CD4-positive, alpha-beta T cell (primary cell): ENCODE results near the gene MEIOSIN. TPM values are rescaled to one million over a fixed set of nuclear protein-coding genes. Genes with fewer than 3 reads are reported as not detected.

ENCODE experiments used
- ATAC-seq: fragments of 200-7000 bp; cut with Tn5 transposase; one replicate; pipeline ENCODE4 v1.10.0; 2022; ENCODE audit warnings: mild to moderate bottlenecking; ENCODE audit not compliant: poor library complexity
- CTCF ChIA-PET: fragments of 350-600 bp; sonication (Branson Sonifier 250); formaldehyde crosslinking; loops from one replicate; lab custom pipeline; 2021; ENCODE audit warnings: antibody characterized with exemption, inconsistent platforms; lab: Charles Lee
- POLR2A ChIA-PET: fragments of 350-600 bp; sonication (Branson Sonifier 250); formaldehyde crosslinking; loops from one replicate; lab custom pipeline; 2021; ENCODE audit warnings: antibody characterized with exemption, inconsistent platforms; lab: Charles Lee
- DNase-seq, 14 experiments: peaks; one replicate each; pipeline ENCODE4 v3.0.0-alpha.2; 2013 to 2020; ENCODE audit warnings: mixed read lengths in 2 of 14
- H3K27ac ChIP-seq, 2 donors: one replicate each; pipeline versions ENCODE4 v1.5.1 to v1.7.0; 2013; ENCODE audit warnings: low read length in 2 of 2, low read depth in 1 of 2, mild to moderate bottlenecking in 1 of 2
- H3K27me3 ChIP-seq, 2 experiments: 1 replicate in 1 of 2; 2 replicates in 1 of 2; pipeline versions ENCODE4 v1.6.1 to v1.7.0; 2013; ENCODE audit warnings: low read length in 2 of 2, control low read depth in 1 of 2, mild to moderate bottlenecking in 1 of 2, moderate library complexity in 1 of 2; ENCODE audit not compliant: insufficient read depth in 2 of 2, control insufficient read depth in 1 of 2
- H3K36me3 ChIP-seq: one replicate; pipeline ENCODE4 v1.6.1; 2013; ENCODE audit warnings: low read length, control low read depth; ENCODE audit not compliant: insufficient read depth
- H3K4me1 ChIP-seq: one replicate; pipeline ENCODE4 v1.6.1; 2013; ENCODE audit warnings: low read length, control low read depth; ENCODE audit not compliant: insufficient read depth
- H3K4me3 ChIP-seq: one replicate; pipeline ENCODE4 v1.5.1; 2013; ENCODE audit warnings: mild to moderate bottlenecking, low read length, moderate library complexity
- H3K9me3 ChIP-seq, 2 experiments: 1 replicate in 1 of 2; 2 replicates in 1 of 2; pipeline versions ENCODE4 v1.6.1 to v1.7.0; 2013; ENCODE audit warnings: low read length in 2 of 2, mild to moderate bottlenecking in 2 of 2, control low read depth in 1 of 2, moderate library complexity in 1 of 2; ENCODE audit not compliant: control insufficient read depth in 1 of 2, insufficient read depth in 1 of 2
- H3K27ac Mint-ChIP-seq: one replicate; pipeline ENCODE4 v1.8.0; 2020; ENCODE audit warnings: mixed read lengths
- H3K27me3 Mint-ChIP-seq: one replicate; pipeline ENCODE4 v1.8.0; 2021; ENCODE audit warnings: mixed read lengths
- H3K36me3 Mint-ChIP-seq: one replicate; pipeline ENCODE4 v1.8.0; 2021; ENCODE audit warnings: low read depth, mixed read lengths
- H3K4me1 Mint-ChIP-seq: one replicate; pipeline ENCODE4 v1.8.0; 2021; ENCODE audit warnings: low read depth, mixed read lengths
- H3K4me3 Mint-ChIP-seq: one replicate; pipeline ENCODE4 v1.8.0; 2020; ENCODE audit warnings: mild to moderate bottlenecking, mixed read lengths
- H3K9me3 Mint-ChIP-seq: one replicate; pipeline ENCODE4 v1.8.0; 2020; ENCODE audit warnings: mixed read lengths
- CTCF ChIP-seq: fragments of 200-600 bp; IDR thresholded peaks from one replicate; pipeline ENCODE4 v1.8.0; 2022; ENCODE audit warnings: antibody characterized with exemption, mild to moderate bottlenecking
- intact Hi-C, 2 experiments: fragments of 100-400 bp; cut with DNase I in 1 of 2; cut with micrococcal nuclease in 1 of 2; formaldehyde crosslinking; loops; one replicate each; pipeline versions ENCODE4 v1.15.1 to v1.9.0; 2023 to 2025; cut with DNase I, micrococcal nuclease
- total RNA-seq, 174 experiments: library from RNA in 2 of 174; stranded (reverse) in 2 of 174; gene quantifications; one replicate each; pipeline ENCODE4 v1.2.3 and lab custom pipeline; 2021 to 2026

Gene MEIOSIN
- total RNA-seq, 2 experiments from 2014 or later, result not detected

- H3K9me3 Mint-ChIP-seq, result no peaks in the 10 kb centered on the region
- CTCF ChIA-PET, result interaction anchor here (2.0 to 7.2 kb wide), 2 partner anchors 23 to 43 kb away, joined by 8 to 172 read pairs; no protein-coding TSS in a partner anchor
- no peak overlapping the region for H3K4me3 Mint-ChIP-seq
- no peak for TF ChIP-seq CTCF
- Histone ChIP-seq H3K4me3 (no peak overlapping the region), H3K36me3 (peaks cover 13% of the 10 kb centered on the region), H3K4me1 (peaks cover 30% of the 10 kb centered on the region), H3K9me3 (peaks cover 0 to 7% of the 10 kb centered on the region in 2 experiments), H3K27ac (no peak overlapping the region), H3K27me3 (peaks cover 2 to 13% of the 10 kb centered on the region in 2 experiments)
- ATAC-seq, result no peak
- POLR2A ChIA-PET, result no interaction called here
- intact Hi-C loops, result loop anchor here (5.0 to 10.0 kb wide), 2 partner anchors 240 to 243 kb away; no protein-coding TSS in a partner anchor
- peaks cover 17% of the 10 kb centered on the region for H3K36me3 Mint-ChIP-seq
- peaks cover 9% of the 10 kb centered on the region for H3K27me3 Mint-ChIP-seq
- H3K4me1 Mint-ChIP-seq, result peaks cover 27% of the 10 kb centered on the region
- H3K27ac Mint-ChIP-seq, result no peak overlapping the region
- no peak for DNase-seq
Measured at GRCh38 chr19:45774765-45775164, 41.5 kb downstream of the MEIOSIN start.

DNA sequence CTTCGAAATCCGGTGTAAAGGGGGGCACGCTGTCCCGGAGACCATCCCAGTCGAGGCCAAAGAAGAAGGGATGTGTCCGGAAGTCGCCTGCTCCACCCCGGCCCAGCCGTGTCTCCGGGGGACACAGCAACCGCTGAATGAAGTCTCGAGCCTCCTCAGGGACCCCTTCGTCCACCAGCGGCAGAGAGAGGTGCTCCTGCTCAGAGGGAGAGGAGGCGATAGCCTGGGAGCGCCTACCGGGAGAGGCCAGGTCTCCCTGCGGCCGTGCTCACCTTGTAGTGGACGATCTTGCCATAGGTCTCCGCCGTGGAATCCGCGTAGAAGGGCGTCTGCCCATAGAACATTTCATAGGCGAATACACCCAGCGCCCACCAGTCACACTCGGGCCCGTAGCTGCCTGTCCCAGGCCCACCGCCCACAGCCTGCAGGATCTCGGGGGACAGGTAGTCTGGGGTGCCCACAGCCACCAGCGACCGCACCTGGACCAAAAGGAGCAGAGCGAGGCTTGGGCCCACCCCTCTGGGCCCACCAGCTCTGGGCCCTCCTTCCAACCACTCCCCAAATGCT lies 44.2 kb downstream of the MEIOSIN start:
- Histone ChIP-seq H3K27me3 (peaks cover 22 to 32% of the 10 kb centered on the region in 2 experiments), H3K36me3 (peaks cover 13% of the 10 kb centered on the region), H3K27ac (no peak overlapping the region), H3K9me3 (peaks cover 0 to 14% of the 10 kb centered on the region in 2 experiments), H3K4me1 (peaks cover 24% of the 10 kb centered on the region), H3K4me3 (no peak overlapping the region)
- Mint-ChIP-seq H3K27ac (no peak overlapping the region), H3K9me3 (no peaks in the 10 kb centered on the region), H3K27me3 (peaks cover 21% of the 10 kb centered on the region), H3K4me1 (peaks cover 23% of the 10 kb centered on the region), H3K4me3 (no peak overlapping the region), H3K36me3 (peaks cover 16% of the 10 kb centered on the region)
- no peak for TF ChIP-seq CTCF
- intact Hi-C loops, result loop anchor here in 1 of 2 experiments (10.0 kb wide), 1 partner anchor 237 kb away; no protein-coding TSS in a partner anchor
- DNase-seq, result no peak
- ChIA-PET CTCF (no interaction called here), POLR2A (no interaction called here)
- no peak for ATAC-seq

GRCh38 chr19:45778010-45778661 lies 44.9 kb downstream of the MEIOSIN start:
- TF ChIP-seq CTCF, result no peak
- DNase-seq, result no peak
- peaks cover 22 to 34% of the 10 kb centered on the region in 2 experiments for H3K27me3 ChIP-seq
- H3K36me3 Mint-ChIP-seq, result peaks cover 16% of the 10 kb centered on the region
- peaks cover 24% of the 10 kb centered on the region for H3K4me1 ChIP-seq
- H3K36me3 ChIP-seq, result peaks cover 13% of the 10 kb centered on the region
- H3K27me3 Mint-ChIP-seq, result peaks cover 23% of the 10 kb centered on the region
- H3K27ac Mint-ChIP-seq, result no peak overlapping the region
- no peak for ATAC-seq
- no peak overlapping the region for H3K4me3 Mint-ChIP-seq
- no peak overlapping the region for H3K27ac ChIP-seq
- H3K9me3 ChIP-seq, result peaks cover 0 to 14% of the 10 kb centered on the region in 2 experiments
- H3K9me3 Mint-ChIP-seq, result no peaks in the 10 kb centered on the region
- no peak overlapping the region for H3K4me3 ChIP-seq
- POLR2A ChIA-PET, result no interaction called here
- peaks cover 23% of the 10 kb centered on the region for H3K4me1 Mint-ChIP-seq
- CTCF ChIA-PET, result no interaction called here
- intact Hi-C loops, result loop anchor here in 1 of 2 experiments (10.0 kb wide), 1 partner anchor 237 kb away; no protein-coding TSS in a partner anchor
